GM23338 (cell line): Measurements from ENCODE around the gene GRIA4. TPM values are rescaled to one million over a fixed set of nuclear protein-coding genes. Genes with fewer than 3 reads are reported as not detected.

ENCODE experiments used
- ATAC-seq: fragments of 200-7000 bp; cut with Tn5 transposase; 3 replicates; pipeline ENCODE4 v1.9.1; 2020
- DNase-seq: peaks from one replicate; pipeline ENCODE4 v3.0.0-alpha.2; 2015; ENCODE audit warnings: low spot score
- H2AFZ ChIP-seq: fragments of 200-600 bp; sonication (generic); 2 replicates; pipeline ENCODE4 v1.8.0; 2016; ENCODE audit warnings: antibody characterized with exemption, mild to moderate bottlenecking, moderate library complexity
- H3F3A ChIP-seq: fragments of 200-600 bp; sonication (generic); replicated peaks from 2 replicates; pipeline ENCODE4 v1.8.0; 2017; ENCODE audit warnings: antibody characterized with exemption, mixed run types, low read depth
- H3K27ac ChIP-seq: fragments of 200-600 bp; sonication (generic); 2 replicates; pipeline ENCODE4 v1.6.1; 2016; ENCODE audit warnings: low read depth
- H3K27me3 ChIP-seq: fragments of 200-600 bp; sonication (generic); 2 replicates; pipeline ENCODE4 v1.8.0; 2016; ENCODE audit warnings: mild to moderate bottlenecking, mixed run types, moderate library complexity; ENCODE audit not compliant: insufficient read depth
- H3K36me3 ChIP-seq: fragments of 200-600 bp; sonication (generic); 2 replicates; pipeline ENCODE4 v1.8.0; 2016; ENCODE audit warnings: mild to moderate bottlenecking; ENCODE audit not compliant: insufficient read depth
- H3K4me1 ChIP-seq: fragments of 200-600 bp; sonication (generic); 2 replicates; pipeline ENCODE4 v1.8.0; 2016; ENCODE audit warnings: mild to moderate bottlenecking, moderate library complexity; ENCODE audit not compliant: insufficient read depth
- H3K4me2 ChIP-seq: fragments of 200-600 bp; sonication (generic); 2 replicates; pipeline ENCODE4 v1.7.1; 2017; ENCODE audit warnings: mixed run types
- H3K4me3 ChIP-seq: fragments of 200-600 bp; sonication (generic); 2 replicates; pipeline ENCODE4 v1.6.1; 2016; ENCODE audit warnings: mixed run types
- H3K79me2 ChIP-seq: fragments of 200-600 bp; sonication (generic); replicated peaks from 2 replicates; pipeline ENCODE4 v1.8.0; 2017; ENCODE audit warnings: mild to moderate bottlenecking; ENCODE audit not compliant: insufficient read depth
- H3K9me2 ChIP-seq: fragments of 200-600 bp; sonication (generic); 2 replicates; pipeline ENCODE4 v1.8.0; 2017; ENCODE audit not compliant: insufficient read depth
- H4K20me1 ChIP-seq: fragments of 200-600 bp; sonication (generic); replicated peaks from 2 replicates; pipeline ENCODE4 v1.8.0; 2017; ENCODE audit warnings: mild to moderate bottlenecking; ENCODE audit not compliant: insufficient read depth
- H3K27ac Mint-ChIP-seq: 2 replicates; pipeline ENCODE4 v1.8.0; 2020; ENCODE audit warnings: inconsistent platforms, mild to moderate bottlenecking, moderate library complexity, mixed read lengths
- H3K27me3 Mint-ChIP-seq: 3 replicates; pipeline ENCODE4 v1.8.0; 2022; ENCODE audit warnings: low read depth, mild to moderate bottlenecking, moderate library complexity, mixed read lengths, inconsistent platforms; ENCODE audit not compliant: insufficient read depth, poor library complexity
- H3K36me3 Mint-ChIP-seq: 3 replicates; pipeline ENCODE4 v1.8.0; 2021; ENCODE audit warnings: low read depth, mild to moderate bottlenecking, inconsistent platforms, moderate library complexity, mixed read lengths
- H3K4me1 Mint-ChIP-seq: 3 replicates; pipeline ENCODE4 v1.8.0; 2020; ENCODE audit warnings: mild to moderate bottlenecking, inconsistent platforms, mixed read lengths
- H3K4me3 Mint-ChIP-seq: 3 replicates; pipeline ENCODE4 v1.8.0; 2021; ENCODE audit warnings: moderate library complexity, mild to moderate bottlenecking, inconsistent platforms, mixed read lengths
- H3K9me3 Mint-ChIP-seq: 3 replicates; pipeline ENCODE4 v1.8.0; 2020; ENCODE audit warnings: moderate library complexity, mild to moderate bottlenecking, inconsistent platforms, mixed read lengths
- CREB1 ChIP-seq: fragments of 250-450 bp; sonication (Bioruptor Pico); IDR thresholded peaks from 2 replicates; pipeline ENCODE4 v1.5.0; 2020; ENCODE audit warnings: low read depth, mild to moderate bottlenecking, moderate library complexity
- EZH2 ChIP-seq: fragments of 200-600 bp; sonication (generic); IDR thresholded peaks from one replicate; pipeline ENCODE4 v1.8.0; 2017; ENCODE audit warnings: antibody characterized with exemption, mild to moderate bottlenecking, low read depth; ENCODE audit not compliant: unreplicated experiment
- EZH2phosphoT487 ChIP-seq: fragments of 200-600 bp; sonication (generic); IDR thresholded peaks from one replicate; pipeline ENCODE4 v1.8.1; 2018; ENCODE audit warnings: antibody characterized with exemption; ENCODE audit not compliant: unreplicated experiment
- JUNB ChIP-seq: IDR thresholded peaks from one replicate; pipeline ENCODE4 v1.6.1; 2016; ENCODE audit warnings: antibody characterized with exemption; ENCODE audit not compliant: unreplicated experiment
- NANOG ChIP-seq: IDR thresholded peaks from 2 replicates; pipeline ENCODE4 v1.6.1; 2016; ENCODE audit warnings: antibody characterized with exemption, borderline replicate concordance
- POLR2AphosphoS5 ChIP-seq: IDR thresholded peaks from 2 replicates; pipeline ENCODE4 v1.6.1; 2016; ENCODE audit warnings: antibody characterized with exemption, low read depth
- STAT1 ChIP-seq: IDR thresholded peaks from one replicate; pipeline ENCODE4 v1.6.1; 2016; ENCODE audit warnings: antibody characterized with exemption; ENCODE audit not compliant: unreplicated experiment
- ZNF331 ChIP-seq: fragments of 250-450 bp; sonication (Bioruptor Pico); IDR thresholded peaks from 2 replicates; pipeline ENCODE4 v1.5.0; 2020; ENCODE audit warnings: low read depth, mild to moderate bottlenecking, moderate library complexity
- polyA plus RNA-seq: library from polyadenylated mRNA; unstranded; fragments of >200 nt; fragmentation: Nextera tagmentation; extraction: Ambion mirVana; gene quantifications from 2 replicates; pipeline ENCODE4 v1.2.1, GENCODE V29; 2016
- total RNA-seq: library from RNA; depleted of rRNA; stranded (reverse); fragments of >200 nt; shearing (Covaris generic); gene quantifications from 2 replicates; pipeline ENCODE4 v1.2.3, GENCODE V29; 2014
- TF ChIP-seq, protein P1 (sequence below), 2 experiments: fragments of 200-600 bp in 1 of 2; sonication (generic) in 1 of 2; conservative IDR thresholded peaks; 2 replicates each; pipeline versions ENCODE4 v1.5.1 to v1.6.1; 2016 to 2017; ENCODE audit warnings: antibody characterized with exemption in 2 of 2, low read depth in 2 of 2, mild to moderate bottlenecking in 2 of 2, moderate library complexity in 1 of 2
- TF ChIP-seq, protein P2 (sequence below): fragments of 250-450 bp; sonication (Bioruptor Pico); IDR thresholded peaks from 2 replicates; pipeline ENCODE4 v1.5.0; 2020; ENCODE audit warnings: mild to moderate bottlenecking, moderate library complexity
- TF ChIP-seq, protein P3 (sequence below): IDR thresholded peaks from 2 replicates; pipeline ENCODE4 v1.6.1; 2016; ENCODE audit warnings: antibody characterized with exemption

Gene GRIA4
- total and polyA plus RNA-seq, 2 experiments from 2014 or later = 17.8 to 71.1 TPM

- Histone ChIP-seq H3K4me1 (peaks cover 7% of the 10 kb centered on the region), H3K4me2 (no peak overlapping the region), H4K20me1 (0 out of 2 replicates have a peak, but pooled peaks cover 4% of the 10 kb centered on the region), H3K27me3 (no peaks in the 10 kb centered on the region), H3K4me3 (no peak overlapping the region), H3F3A (no peaks in the 10 kb centered on the region), H3K9me2 (no peaks in the 10 kb centered on the region), H3K79me2 (no peaks in the 10 kb centered on the region), H3K36me3 (no peaks in the 10 kb centered on the region), H2AFZ (no peak overlapping the region), H3K27ac (no peak overlapping the region)
- no peak overlapping the region for H3K4me3 Mint-ChIP-seq
- ATAC-seq = no peak
- no peaks in the 10 kb centered on the region for H3K27me3 Mint-ChIP-seq
- H3K4me1 Mint-ChIP-seq = peaks cover 29% of the 10 kb centered on the region
- no peak for TF ChIP-seq ZNF331 (CRISPR knock-in tag)
- TF ChIP-seq, protein P1, sequence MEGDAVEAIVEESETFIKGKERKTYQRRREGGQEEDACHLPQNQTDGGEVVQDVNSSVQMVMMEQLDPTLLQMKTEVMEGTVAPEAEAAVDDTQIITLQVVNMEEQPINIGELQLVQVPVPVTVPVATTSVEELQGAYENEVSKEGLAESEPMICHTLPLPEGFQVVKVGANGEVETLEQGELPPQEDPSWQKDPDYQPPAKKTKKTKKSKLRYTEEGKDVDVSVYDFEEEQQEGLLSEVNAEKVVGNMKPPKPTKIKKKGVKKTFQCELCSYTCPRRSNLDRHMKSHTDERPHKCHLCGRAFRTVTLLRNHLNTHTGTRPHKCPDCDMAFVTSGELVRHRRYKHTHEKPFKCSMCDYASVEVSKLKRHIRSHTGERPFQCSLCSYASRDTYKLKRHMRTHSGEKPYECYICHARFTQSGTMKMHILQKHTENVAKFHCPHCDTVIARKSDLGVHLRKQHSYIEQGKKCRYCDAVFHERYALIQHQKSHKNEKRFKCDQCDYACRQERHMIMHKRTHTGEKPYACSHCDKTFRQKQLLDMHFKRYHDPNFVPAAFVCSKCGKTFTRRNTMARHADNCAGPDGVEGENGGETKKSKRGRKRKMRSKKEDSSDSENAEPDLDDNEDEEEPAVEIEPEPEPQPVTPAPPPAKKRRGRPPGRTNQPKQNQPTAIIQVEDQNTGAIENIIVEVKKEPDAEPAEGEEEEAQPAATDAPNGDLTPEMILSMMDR (conservative IDR thresholded peaks at IDR 0.05; ENCODE audit: low read depth in 2 of 2) = no peak
- TF ChIP-seq POLR2AphosphoS5 = no peak
- DNase-seq = no peak
- no peaks in the 10 kb centered on the region for H3K9me3 Mint-ChIP-seq
- H3K27ac Mint-ChIP-seq = no peak overlapping the region
- no peaks in the 10 kb centered on the region for H3K36me3 Mint-ChIP-seq
Measured at GRCh38 chr11:105824457-105825013, 214.7 kb downstream of the GRIA4 start.

DNA sequence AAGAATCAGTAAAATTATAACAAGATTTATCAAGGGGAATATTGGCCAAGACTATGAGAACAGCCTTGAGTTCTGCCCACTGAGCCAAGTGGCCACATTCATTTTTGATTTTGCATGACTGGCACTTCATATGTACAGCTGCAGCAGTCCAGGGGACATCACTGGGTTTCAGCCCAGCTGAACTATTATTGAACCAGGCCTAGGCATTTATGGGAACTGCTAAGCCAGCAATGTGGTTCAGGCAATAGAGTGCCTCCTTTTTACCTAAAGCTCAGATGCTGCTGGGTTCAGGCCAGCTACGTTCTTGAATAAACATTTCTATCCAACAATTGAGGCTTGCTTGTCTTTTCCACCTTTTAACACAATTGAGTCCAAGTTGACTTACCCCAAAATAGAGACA, 215.3 kb downstream of the GRIA4 start:
- no peak overlapping the region for H2AFZ ChIP-seq
- DNase-seq (no peak), ATAC-seq (no peak)
- no peak overlapping the region for H3K4me3 Mint-ChIP-seq
- H3K27ac ChIP-seq = no peak overlapping the region
- H3K9me3 Mint-ChIP-seq = no peaks in the 10 kb centered on the region
- no peaks in the 10 kb centered on the region for H3K9me2 ChIP-seq
- peaks cover 7% of the 10 kb centered on the region for H3K4me1 ChIP-seq
- H3K4me2 ChIP-seq = no peak overlapping the region
- no peak overlapping the region for H3K4me3 ChIP-seq
- H3K36me3 Mint-ChIP-seq = no peaks in the 10 kb centered on the region
- no peaks in the 10 kb centered on the region for H3K36me3 ChIP-seq
- 0 out of 2 replicates have a peak, but pooled peaks cover 4% of the 10 kb centered on the region for H4K20me1 ChIP-seq
- no peaks in the 10 kb centered on the region for H3F3A ChIP-seq
- H3K27me3 Mint-ChIP-seq = no peaks in the 10 kb centered on the region
- no peaks in the 10 kb centered on the region for H3K27me3 ChIP-seq
- no peak overlapping the region for H3K27ac Mint-ChIP-seq
- H3K79me2 ChIP-seq = no peaks in the 10 kb centered on the region
- peaks cover 24% of the 10 kb centered on the region for H3K4me1 Mint-ChIP-seq
- TF ChIP-seq, protein P2, sequence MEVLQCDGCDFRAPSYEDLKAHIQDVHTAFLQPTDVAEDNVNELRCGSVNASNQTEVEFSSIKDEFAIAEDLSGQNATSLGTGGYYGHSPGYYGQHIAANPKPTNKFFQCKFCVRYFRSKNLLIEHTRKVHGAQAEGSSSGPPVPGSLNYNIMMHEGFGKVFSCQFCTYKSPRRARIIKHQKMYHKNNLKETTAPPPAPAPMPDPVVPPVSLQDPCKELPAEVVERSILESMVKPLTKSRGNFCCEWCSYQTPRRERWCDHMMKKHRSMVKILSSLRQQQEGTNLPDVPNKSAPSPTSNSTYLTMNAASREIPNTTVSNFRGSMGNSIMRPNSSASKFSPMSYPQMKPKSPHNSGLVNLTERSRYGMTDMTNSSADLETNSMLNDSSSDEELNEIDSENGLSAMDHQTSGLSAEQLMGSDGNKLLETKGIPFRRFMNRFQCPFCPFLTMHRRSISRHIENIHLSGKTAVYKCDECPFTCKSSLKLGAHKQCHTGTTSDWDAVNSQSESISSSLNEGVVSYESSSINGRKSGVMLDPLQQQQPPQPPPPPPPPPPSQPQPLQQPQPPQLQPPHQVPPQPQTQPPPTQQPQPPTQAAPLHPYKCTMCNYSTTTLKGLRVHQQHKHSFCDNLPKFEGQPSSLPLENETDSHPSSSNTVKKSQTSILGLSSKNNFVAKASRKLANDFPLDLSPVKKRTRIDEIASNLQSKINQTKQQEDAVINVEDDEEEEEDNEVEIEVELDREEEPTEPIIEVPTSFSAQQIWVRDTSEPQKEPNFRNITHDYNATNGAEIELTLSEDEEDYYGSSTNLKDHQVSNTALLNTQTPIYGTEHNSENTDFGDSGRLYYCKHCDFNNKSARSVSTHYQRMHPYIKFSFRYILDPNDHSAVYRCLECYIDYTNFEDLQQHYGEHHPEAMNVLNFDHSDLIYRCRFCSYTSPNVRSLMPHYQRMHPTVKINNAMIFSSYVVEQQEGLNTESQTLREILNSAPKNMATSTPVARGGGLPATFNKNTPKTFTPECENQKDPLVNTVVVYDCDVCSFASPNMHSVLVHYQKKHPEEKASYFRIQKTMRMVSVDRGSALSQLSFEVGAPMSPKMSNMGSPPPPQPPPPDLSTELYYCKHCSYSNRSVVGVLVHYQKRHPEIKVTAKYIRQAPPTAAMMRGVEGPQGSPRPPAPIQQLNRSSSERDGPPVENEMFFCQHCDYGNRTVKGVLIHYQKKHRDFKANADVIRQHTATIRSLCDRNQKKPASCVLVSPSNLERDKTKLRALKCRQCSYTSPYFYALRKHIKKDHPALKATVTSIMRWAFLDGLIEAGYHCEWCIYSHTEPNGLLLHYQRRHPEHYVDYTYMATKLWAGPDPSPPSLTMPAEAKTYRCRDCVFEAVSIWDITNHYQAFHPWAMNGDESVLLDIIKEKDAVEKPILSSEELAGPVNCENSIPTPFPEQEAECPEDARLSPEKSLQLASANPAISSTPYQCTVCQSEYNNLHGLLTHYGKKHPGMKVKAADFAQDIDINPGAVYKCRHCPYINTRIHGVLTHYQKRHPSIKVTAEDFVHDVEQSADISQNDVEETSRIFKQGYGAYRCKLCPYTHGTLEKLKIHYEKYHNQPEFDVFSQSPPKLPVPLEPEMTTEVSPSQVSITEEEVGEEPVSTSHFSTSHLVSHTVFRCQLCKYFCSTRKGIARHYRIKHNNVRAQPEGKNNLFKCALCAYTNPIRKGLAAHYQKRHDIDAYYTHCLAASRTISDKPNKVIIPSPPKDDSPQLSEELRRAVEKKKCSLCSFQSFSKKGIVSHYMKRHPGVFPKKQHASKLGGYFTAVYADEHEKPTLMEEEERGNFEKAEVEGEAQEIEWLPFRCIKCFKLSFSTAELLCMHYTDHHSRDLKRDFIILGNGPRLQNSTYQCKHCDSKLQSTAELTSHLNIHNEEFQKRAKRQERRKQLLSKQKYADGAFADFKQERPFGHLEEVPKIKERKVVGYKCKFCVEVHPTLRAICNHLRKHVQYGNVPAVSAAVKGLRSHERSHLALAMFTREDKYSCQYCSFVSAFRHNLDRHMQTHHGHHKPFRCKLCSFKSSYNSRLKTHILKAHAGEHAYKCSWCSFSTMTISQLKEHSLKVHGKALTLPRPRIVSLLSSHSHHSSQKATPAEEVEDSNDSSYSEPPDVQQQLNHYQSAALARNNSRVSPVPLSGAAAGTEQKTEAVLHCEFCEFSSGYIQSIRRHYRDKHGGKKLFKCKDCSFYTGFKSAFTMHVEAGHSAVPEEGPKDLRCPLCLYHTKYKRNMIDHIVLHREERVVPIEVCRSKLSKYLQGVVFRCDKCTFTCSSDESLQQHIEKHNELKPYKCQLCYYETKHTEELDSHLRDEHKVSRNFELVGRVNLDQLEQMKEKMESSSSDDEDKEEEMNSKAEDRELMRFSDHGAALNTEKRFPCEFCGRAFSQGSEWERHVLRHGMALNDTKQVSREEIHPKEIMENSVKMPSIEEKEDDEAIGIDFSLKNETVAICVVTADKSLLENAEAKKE = no peak
- TF ChIP-seq NANOG (no peak), EZH2 (no peak), POLR2AphosphoS5 (no peak), ZNF331 (CRISPR knock-in tag) (no peak), STAT1 (no peak), CREB1 (no peak), EZH2phosphoT487 (no peak), JUNB (no peak)
- TF ChIP-seq, protein P3, sequence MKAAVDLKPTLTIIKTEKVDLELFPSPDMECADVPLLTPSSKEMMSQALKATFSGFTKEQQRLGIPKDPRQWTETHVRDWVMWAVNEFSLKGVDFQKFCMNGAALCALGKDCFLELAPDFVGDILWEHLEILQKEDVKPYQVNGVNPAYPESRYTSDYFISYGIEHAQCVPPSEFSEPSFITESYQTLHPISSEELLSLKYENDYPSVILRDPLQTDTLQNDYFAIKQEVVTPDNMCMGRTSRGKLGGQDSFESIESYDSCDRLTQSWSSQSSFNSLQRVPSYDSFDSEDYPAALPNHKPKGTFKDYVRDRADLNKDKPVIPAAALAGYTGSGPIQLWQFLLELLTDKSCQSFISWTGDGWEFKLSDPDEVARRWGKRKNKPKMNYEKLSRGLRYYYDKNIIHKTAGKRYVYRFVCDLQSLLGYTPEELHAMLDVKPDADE = no peak
